Left renal pelvis (tissue), 4 donors: Measurements from ENCODE around the gene PFKFB2. TPM values are rescaled to one million over a fixed set of nuclear protein-coding genes. Genes with fewer than 3 reads are reported as not detected.

Source experiments
- DNase-seq, 4 donors: peaks; one replicate each; pipeline ENCODE4 v3.0.0-alpha.2; 2013; ENCODE audit warnings: low read depth in 4 of 4, low spot score in 3 of 4
- polyA plus RNA-seq, 4 donors: library from polyadenylated mRNA; unstranded; fragments of 120-200 nt; gene quantifications; one replicate each; pipeline ENCODE4 v1.2.1, GENCODE V29; 2013; ENCODE audit not compliant: insufficient read length in 4 of 4

Gene PFKFB2
- 10 to 100 TPM in 3 of 4 donors, 1 to 10 TPM in 1; 8.5 to 19.1 (median 16.9) TPM for polyA plus RNA-seq

DNA sequence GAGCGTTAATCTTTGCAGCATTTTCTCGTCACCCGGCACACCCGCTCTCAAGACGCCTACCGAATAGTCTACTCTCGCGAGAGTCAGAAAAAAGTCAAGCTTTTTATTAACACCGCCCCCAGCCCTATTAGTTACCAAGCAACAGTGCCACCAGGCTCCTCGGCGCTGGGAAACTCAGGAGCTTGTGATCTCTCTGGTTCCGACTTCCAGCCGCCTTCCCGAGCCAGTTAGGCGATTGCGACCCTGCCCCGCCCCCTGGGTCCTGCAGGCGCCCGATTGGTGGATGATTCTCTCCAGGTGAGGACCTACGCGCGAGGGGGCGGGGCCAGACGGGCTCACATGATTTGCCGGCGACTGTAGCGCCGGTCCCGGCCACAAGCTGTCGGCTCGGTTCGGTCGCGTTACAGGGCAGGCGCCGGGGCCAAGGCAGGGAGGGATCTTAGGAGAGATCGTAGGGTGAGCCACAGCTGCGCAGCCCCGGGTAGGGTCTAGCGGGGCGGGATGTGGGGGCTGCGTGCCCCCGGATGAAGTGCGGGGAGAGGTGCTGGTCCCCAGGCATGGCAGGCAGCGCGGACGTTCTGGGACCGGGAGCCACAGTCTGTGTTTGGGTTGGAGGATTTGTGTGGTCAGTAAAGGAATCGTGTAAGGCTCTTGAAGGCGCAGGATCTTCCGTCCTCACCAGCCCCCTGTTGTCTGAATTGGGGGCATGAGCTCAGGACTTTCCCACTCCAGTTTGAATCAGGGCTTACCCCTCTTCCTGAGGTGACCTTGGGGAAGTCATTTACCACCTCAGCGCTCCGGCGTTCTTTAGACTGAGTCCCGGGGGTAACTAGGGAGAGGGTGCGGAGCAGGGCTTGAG, at the start of gene PFKFB2:
Gene PFKFB2, plus strand, starts transcription at position 365 of the 859 bp plus-strand sequence. CDS start 1,443 bp downstream, outside the sequence.
- DNase-seq, result peak; percentile 86 to 98 (median 90)

DNA sequence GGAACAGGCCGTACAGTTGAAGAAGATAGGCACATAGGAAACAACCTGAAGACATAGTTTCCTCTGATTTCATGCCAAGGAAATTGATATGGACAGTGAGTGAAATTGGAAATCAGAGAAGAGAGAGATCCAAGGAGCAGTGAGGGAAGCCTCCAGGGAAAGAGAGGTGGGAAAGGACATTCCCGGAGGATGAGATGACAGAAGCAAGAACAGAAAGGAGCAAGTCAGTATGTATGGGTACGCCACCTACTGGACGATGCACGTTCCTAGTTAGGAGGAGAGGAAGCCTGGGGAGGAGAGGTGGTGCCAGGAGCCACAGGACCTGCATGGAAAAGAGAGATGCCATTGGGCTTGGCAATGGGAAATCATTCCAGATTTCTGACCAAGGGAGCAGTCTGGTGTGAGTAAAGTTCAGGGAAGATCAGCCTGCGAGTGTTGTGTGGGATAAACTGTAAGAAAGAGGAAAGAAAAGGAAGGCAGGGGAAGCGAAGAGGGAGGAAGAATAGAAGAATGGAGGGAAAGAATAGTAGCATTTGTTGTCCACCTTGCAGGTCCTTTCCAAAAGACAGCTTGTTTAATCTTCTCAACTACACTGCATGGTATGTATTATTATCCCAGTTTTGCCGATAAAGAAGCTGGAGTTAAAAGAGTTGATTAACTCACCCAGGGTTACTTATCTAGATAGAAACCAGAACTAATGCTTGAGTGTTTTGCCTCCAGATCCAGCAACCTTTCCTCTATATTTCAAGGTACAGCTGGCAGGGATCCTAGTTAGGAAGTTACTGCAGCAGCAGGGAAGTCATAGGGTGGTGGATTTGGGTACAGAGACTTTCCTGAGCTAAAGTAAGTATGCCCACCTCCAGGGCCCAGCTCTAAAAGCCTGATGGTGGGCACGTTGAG, 47.9 kb upstream of the PFKFB2 start:
- DNase-seq, result no peak

DNA sequence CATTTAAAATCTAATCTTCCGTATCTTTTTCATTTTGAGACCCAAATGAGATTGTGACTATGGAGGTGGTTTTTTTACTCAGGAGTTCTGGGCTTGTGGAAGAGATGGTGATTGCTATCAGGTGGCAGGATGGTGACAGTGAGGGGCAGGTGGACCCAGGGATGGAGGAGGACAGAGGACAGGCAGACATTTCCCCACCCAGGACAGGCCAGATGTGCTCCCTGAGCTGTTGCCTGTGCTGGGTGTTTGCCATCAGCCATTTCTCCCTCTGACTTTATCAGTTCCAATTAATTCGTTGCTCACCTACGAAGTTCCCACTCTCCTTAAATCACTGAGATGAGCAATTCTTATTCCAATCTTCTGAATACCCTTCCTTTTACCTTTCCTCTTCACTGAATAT, 47.0 kb upstream of the PFKFB2 start:
- DNase-seq, result no peak

DNA sequence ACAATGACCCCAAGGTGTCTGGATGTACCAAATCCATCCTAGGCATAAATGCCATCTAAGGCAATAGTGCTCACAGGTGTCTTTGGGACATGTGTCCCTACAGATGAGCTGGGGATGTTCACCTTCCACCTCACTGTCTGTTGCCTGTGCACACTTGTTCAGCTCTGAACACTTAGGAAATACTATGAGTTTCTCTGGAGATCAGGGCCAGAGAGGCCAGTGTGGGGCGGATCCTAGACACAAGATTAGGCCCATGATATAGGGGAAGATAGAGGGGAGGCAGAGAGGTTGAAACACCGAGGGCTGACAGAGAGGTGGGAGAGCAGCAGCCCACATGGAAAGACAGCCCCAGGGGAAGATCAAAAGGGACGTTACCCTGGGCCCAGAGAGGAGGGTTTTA, 46.2 kb upstream of the PFKFB2 start:
- no peak for DNase-seq

DNA sequence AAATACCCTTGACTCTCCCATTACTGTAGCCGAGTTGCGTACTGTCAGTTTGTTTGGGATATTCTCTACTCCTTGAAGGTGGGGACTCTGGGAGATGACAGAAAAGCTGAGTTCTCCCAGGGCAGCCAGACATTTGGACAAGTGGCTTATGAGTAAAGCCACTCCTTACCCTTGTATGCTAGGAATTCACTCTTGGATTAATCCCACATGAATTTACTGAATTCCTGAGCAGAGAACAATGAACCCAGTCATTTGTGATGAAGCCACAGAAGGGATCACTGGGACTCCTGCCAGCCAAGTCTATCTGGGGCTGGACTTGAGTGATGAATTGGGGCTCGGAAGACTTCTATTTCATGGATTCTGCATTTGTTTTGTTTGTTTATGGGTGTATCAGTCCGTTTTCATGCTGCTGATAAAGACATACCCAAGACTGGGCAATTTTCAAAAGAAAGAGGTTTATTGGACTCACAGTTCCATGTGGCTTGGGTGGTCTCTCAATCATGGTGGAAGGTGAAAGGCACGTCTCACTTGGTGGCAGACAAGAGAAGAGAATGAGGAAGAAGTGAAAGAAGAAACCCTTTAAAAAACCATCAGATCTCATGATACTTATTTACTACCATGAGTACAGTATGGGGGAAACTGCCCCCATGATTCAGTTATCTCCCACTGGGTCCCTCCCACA, 45.6 kb upstream of the PFKFB2 start:
- DNase-seq, result no peak

DNA sequence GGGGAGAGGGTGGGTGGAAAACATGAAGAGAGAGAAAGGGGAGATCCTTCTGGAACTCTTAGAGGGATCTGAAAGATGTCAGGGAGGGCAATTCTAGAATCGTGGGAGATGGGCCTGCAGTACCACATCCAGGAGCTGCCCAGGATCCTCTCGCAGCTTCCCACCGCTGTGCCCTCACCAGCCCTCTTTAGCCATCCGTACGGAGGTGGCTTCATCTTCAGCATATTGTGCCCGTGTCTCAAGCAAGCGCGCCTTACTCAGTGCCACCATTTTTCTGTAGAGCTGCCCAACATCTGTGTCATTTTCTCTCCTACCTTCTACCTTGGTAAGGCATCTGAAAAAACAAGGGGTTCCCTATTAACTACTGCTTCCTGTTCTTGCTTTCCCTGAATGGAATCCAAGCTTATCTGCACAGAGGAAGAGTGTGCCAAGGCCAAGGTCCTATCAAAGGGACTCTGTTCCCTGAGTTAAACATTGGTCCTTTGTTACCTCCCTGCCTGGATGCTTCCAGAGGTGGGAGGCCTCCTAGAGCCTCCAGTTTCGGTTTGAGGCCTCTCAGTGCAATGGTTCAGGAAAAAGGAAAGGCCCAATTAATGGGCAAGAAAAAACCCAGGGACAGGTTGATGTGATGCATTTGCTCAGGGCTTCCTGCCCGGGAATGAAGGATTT, 43.8 kb upstream of the PFKFB2 start:
- DNase-seq, result no peak

DNA sequence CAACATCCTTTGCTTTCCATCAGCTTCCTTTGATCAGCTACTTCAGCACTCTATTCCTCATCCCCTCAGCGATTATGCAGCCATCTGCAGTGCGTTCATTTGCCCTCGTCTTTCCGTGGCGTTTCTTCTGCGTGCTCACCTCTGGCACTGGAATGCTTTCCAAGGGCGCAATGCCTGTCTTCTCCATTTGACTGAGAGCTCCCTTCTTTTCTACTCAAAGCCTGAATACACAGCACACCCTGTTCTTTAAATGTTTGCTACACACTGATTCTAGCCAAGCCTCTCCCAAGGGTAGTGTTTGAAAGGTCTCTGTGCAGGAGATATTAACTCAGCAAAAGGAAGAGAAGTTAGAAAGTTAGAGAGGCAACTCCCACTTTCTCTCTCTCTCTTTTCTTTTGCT, 43.1 kb upstream of the PFKFB2 start:
- no peak for DNase-seq

DNA sequence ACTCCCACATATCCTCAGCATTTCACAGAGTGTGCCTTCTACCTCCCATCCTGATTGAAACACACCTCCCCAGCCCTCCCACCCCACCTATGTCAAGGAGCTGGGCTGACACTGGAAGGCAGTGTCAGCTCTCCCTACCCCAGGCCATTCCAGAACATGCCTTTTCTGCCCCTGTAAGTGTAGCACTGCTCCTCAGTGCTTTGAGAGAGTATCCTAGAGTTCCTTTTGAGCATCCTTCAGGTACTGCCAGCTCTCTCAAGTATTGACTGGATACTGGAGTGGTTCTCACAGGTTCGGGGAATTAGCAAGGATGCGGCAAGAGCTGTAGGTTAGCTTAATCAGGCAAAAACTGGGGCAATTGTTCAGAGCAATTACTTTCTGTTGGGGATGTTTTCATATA, 42.3 kb upstream of the PFKFB2 start:
- DNase-seq, result no peak

DNA sequence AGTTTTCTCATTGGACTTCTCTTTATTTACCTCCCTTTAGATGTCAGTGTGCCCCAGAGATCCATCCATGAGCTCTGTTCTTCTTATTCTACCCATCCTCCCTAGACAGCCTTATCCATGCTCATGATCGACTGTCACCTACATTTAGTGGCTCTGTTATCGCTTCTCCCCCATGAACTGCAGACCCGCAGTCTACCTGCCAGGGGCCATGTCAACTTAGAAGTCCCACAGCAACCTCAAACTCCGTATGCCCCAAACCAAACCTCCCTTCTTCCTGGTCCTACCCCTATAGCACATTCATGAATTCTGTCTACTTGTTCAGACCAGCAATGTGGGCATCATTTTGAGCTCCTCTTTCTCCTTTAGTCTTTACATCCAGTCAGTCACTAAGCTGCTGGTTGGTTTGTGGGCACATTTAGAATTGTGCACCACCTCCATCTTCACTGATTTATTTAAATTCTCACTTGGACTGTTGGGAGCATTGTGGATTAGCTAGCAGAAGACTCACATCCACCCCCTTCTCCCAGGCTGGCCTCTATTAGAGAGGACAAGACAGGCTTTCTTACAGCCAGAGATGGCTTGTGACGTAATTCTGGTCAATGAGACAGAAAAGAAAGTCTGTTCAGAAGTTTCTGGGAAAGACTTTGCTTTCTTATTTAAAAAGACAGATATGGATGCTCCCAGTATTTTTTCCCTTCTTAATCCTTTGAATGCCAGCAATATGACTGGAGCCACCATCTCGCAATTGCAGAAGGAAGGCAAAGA, 39.6 kb upstream of the PFKFB2 start:
- no peak for DNase-seq

DNA sequence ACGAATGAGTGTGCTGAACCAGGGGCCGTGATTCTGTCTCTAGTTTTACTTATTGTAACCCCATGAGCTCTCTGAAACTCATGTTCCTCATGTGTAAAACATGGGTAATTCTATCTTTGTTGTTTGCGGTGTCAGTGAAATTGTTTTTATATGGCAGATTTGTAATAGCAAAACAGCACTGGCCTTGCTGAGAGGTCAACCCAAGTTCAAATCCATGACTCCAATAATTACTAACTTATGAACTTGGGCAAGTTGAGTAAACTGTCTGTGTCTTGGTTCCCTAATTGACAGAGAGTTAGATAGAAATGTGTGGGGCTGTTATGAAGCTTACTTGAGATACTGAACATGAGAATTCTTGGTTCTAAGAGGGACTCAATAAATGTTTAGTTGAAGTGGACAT, 38.3 kb upstream of the PFKFB2 start:
- no peak for DNase-seq

DNA sequence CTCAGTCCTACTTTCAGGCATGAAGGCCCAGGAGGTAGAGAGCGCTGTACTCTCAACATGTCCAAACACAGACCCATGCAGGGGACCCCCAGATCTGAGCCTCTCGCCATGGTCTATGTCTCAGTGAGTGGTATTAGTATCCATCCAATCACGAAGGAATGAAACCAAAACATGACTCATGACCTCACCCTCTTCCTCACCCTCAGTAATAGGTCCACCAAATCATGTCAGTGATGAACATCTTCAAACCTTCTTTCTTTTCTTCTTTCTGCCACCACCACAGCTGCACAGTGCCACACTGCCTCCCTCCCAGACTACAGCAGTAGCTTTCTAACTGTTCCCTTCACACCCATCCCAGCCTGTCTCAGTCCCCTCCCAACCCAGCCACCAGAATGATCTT, 37.3 kb upstream of the PFKFB2 start:
- no peak for DNase-seq

DNA sequence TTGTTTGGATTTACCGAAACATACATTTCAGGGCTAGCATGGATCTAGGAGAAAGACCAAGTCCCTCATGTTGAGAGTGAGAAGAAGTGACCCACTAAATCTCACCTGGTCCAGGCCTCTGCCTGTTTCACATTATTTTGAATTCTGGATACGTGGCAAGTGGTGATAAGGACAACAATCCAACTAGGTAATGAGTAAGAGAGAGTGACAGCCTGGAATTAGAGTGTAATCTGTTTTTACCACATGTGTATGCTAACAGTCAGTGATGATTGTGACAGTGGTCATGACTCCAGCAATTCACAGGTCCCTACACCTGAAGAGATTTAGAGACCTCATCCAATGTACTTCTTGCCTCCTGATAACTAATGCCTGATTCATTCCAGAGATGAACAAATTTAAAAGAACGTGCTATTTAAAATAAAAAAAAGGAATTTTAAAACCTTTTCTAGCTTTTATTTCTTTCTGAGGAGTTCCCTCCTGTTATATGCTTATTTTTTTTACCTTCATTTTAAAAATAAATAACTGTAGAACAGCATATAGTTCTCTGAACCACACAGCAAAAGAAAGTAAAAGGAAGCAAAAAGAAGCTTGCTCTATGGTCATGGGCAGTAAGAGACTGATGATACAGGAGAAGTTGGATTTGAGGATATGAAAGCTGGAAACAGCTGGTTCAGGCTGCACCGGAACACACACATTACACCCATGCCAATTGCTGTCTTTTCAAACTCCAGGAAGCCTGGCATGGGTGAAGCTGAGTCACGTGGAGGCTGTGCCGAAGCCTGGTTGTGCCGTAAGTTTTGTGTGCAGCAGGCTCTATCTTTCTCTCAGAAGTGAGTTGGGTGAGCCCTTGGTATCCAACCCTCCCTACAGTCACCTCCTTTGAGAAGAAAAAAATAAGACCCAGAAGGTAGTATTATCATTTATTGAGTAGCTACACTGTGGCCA, 35.2 kb upstream of the PFKFB2 start:
- no peak for DNase-seq

DNA sequence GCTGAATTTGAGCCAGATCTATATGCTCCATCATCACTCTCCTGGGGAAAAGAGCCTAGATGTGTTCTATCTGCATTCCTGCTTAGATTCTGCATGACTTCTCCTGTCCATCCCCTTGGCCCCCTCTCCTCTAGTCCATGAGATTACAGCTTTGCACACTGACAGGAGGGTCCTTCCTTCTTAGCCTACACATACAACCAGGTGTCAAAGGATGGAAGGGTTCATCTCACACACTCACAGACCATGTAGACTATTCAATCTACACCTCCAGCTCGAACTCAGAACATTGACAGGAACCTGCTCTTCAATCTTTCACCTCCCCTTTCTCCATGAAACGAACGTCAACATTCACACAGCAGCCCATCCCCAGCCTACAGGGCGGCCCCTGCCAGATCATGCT, 34.4 kb upstream of the PFKFB2 start:
- DNase-seq, result no peak

DNA sequence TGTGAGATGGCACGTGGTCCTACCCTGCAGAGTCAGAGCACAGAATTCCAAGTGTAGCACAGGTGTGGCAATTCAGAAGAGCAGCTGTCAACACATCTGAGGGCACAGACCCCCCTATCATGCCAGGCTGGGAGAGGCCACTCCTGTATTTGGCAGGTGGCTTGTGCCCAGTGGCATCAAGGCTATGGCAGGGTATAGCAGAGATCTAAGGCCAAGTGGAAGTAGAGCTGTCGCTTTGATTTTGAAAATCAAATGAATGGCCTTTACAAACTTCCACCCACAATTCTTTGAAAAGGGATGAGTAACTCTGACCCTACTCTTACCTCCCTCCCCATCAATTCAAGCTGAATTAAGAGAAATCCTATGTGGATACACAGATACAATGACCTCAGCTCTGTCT, 33.9 kb upstream of the PFKFB2 start:
- DNase-seq, result no peak

DNA sequence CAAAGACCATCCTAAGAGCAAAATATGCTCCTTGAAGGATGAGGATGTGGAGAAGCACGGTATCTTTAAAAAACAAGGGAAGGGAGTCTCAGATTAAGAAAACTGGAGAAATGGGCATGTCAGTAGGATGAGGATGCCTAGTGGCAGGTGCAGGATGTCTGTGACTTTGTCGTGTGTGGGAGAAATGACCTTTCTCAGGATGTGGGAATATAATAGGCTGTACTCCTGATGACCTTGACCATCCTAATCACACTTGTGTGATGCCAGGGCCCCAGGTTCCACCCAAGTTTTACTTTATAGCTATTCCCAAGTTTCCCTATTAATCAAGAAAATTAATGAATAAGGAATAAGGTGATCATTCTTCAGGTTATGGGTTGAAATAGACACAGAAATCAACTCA, 33.4 kb upstream of the PFKFB2 start:
- no peak for DNase-seq

DNA sequence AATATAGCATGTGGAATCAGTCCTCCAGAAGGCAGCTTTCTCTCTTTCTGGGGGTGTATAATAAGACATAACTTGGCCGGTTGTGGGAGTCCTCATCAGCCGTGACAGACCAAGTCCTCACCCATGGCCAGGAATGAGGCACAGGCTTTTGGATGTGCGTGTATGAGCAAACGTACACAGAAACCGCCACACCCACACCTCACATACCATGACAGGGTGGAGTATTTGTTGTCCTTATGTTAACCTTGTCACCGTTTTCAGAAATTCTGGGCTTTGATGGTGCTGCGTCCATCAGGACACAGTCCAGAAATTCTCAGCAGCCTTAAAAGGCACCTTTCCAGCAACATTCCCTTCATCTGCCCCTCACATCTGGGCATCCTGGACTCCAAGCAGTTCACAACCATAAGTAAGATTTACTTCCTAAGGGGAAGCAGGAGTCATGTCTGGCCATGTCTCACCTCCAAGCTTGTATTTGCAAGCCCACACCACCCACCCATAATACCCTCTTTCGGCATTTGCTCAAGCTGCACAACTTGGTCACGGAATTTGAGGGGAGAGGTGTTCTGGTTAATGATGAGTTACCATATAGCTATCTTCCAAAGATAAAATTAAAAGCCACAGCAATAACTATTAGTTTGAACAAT, 32.9 kb upstream of the PFKFB2 start:
- DNase-seq, result no peak

DNA sequence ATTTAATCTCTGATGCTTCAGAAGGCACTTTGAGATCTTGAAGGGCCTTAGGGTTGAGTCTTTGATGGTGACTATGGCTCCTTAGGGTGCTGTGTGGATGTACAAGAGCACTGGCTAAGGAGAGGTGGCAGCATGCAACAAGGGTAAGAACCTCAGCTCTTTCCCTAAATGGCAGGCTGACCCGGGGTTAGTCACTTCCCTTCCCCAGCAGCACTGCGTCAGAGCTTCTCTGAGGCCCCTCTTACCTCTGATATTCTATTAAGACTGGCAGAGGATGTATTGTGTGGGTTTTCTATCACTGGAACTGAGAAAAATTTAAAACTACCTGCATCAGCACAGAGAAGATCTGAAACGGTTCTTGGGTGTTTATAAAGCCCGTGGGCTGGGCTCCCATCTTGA, 32.4 kb upstream of the PFKFB2 start:
- no peak for DNase-seq
